IMR-90 (cell line): ENCODE measurements around the gene DTD1. TPM values are rescaled to one million over a fixed set of nuclear protein-coding genes. Genes with fewer than 3 reads are reported as not detected.

Source experiments
- ATAC-seq: fragments of 200-7000 bp; cut with Tn5 transposase; 2 replicates; pipeline ENCODE4 v1.9.1; 2020; ENCODE audit warnings: low read depth, mild to moderate bottlenecking, moderate library complexity
- BruUV-seq: library from RNA; stranded (reverse); fragments of 400-500 nt; replicated peaks from 2 replicates; lab custom pipeline; 2021; lab: Mats Ljungman, UMichigan
- CTCF ChIA-PET: fragments of 300-600 bp; formaldehyde crosslinking; extraction: SDS; loops from one replicate; lab custom pipeline; 2021; ENCODE audit warnings: antibody characterized with exemption; lab: Yijun Ruan, JAX
- POLR2A ChIA-PET: fragments of 300-600 bp; sonication (Branson Sonifier 250); formaldehyde crosslinking; loops from one replicate; lab custom pipeline; 2022; ENCODE audit warnings: antibody characterized with exemption; ENCODE audit not compliant: unreplicated experiment; lab: Charles Lee
- DNase-seq: peaks from one replicate; pipeline ENCODE4 v3.0.0; 2013
- H2AFZ ChIP-seq: replicated peaks from 2 replicates; pipeline ENCODE3; 2013; ENCODE audit warnings: low read length, mild to moderate bottlenecking; ENCODE audit not compliant: poor library complexity
- H2AK5ac ChIP-seq: 2 replicates; pipeline ENCODE4 v1.6.1; 2013; ENCODE audit warnings: low read depth, low read length, inconsistent platforms
- H2AK9ac ChIP-seq: replicated peaks from 2 replicates; pipeline ENCODE3; 2013; ENCODE audit warnings: mild to moderate bottlenecking, low read depth, low read length, moderate library complexity; ENCODE audit not compliant: poor library complexity
- H2BK120ac ChIP-seq: 2 replicates; pipeline ENCODE4 v1.6.1; 2013; ENCODE audit warnings: low read depth, low read length, inconsistent platforms
- H2BK15ac ChIP-seq: 3 replicates; pipeline ENCODE4 v1.6.1; 2013; ENCODE audit warnings: low read depth, low read length, inconsistent platforms
- H2BK20ac ChIP-seq: 2 replicates; pipeline ENCODE4 v1.6.1; 2013; ENCODE audit warnings: low read depth, mild to moderate bottlenecking, inconsistent platforms, low read length, moderate library complexity
- H2BK5ac ChIP-seq: 2 replicates; pipeline ENCODE4 v1.6.1; 2013; ENCODE audit warnings: mild to moderate bottlenecking, low read depth, low read length, inconsistent platforms; ENCODE audit not compliant: poor library complexity, severe bottlenecking
- H3K14ac ChIP-seq: replicated peaks from 2 replicates; pipeline ENCODE4 v1.6.1; 2013; ENCODE audit warnings: low read depth, low read length, inconsistent platforms
- H3K18ac ChIP-seq: 2 replicates; pipeline ENCODE4 v1.6.1; 2013; ENCODE audit warnings: low read depth, low read length, control low read depth
- H3K23ac ChIP-seq: 2 replicates; pipeline ENCODE4 v1.6.1; 2013; ENCODE audit warnings: low read depth, low read length, inconsistent platforms
- H3K27ac ChIP-seq: 2 replicates; pipeline ENCODE4 v1.5.1; 2013; ENCODE audit warnings: mild to moderate bottlenecking, control low read depth, low read length; ENCODE audit not compliant: insufficient read depth
- H3K27me3 ChIP-seq: 2 replicates; pipeline ENCODE4 v1.6.1; 2013; ENCODE audit warnings: low read length; ENCODE audit not compliant: control insufficient read depth, insufficient read depth
- H3K36me3 ChIP-seq: 2 replicates; pipeline ENCODE4 v1.6.1; 2013; ENCODE audit warnings: low read length, mixed read lengths; ENCODE audit not compliant: control insufficient read depth, insufficient read depth
- H3K4ac ChIP-seq: 2 replicates; pipeline ENCODE4 v1.6.1; 2013; ENCODE audit warnings: low read depth, low read length, inconsistent platforms
- H3K4me1 ChIP-seq: 2 replicates; pipeline ENCODE4 v1.6.1; 2013; ENCODE audit warnings: low read length, mixed read lengths; ENCODE audit not compliant: control insufficient read depth, insufficient read depth
- H3K4me2 ChIP-seq: 2 replicates; pipeline ENCODE4 v1.6.1; 2013; ENCODE audit warnings: low read depth, mild to moderate bottlenecking, control low read depth, low read length, moderate library complexity
- H3K4me3 ChIP-seq: 2 replicates; pipeline ENCODE4 v1.5.1; 2013; ENCODE audit warnings: low read depth, mild to moderate bottlenecking, control low read depth, low read length, moderate library complexity; ENCODE audit not compliant: insufficient read depth
- H3K56ac ChIP-seq: 2 replicates; pipeline ENCODE4 v1.6.1; 2013; ENCODE audit warnings: low read length, inconsistent platforms; ENCODE audit not compliant: insufficient read depth; ENCODE audit errors: extremely low read depth
- H3K79me1 ChIP-seq, 2 experiments: 2 replicates each; pipeline ENCODE4 v1.6.1; 2013; ENCODE audit warnings: low read length in 2 of 2, inconsistent platforms in 1 of 2, low read depth in 1 of 2
- H3K9ac ChIP-seq: 2 replicates; pipeline ENCODE4 v1.6.1; 2013; ENCODE audit warnings: low read depth, low read length, control low read depth
- H3K9me1 ChIP-seq: 2 replicates; pipeline ENCODE4 v1.6.1; 2013; ENCODE audit warnings: low read length, inconsistent platforms; ENCODE audit not compliant: insufficient read depth
- H3K9me3 ChIP-seq: 2 replicates; pipeline ENCODE4 v1.6.1; 2013; ENCODE audit warnings: low read length; ENCODE audit not compliant: control insufficient read depth, insufficient read depth
- H4K20me1 ChIP-seq: 2 replicates; pipeline ENCODE4 v1.6.1; 2013; ENCODE audit warnings: low read length, inconsistent platforms; ENCODE audit not compliant: insufficient read depth
- H4K5ac ChIP-seq: 2 replicates; pipeline ENCODE4 v1.6.1; 2013; ENCODE audit warnings: mild to moderate bottlenecking, low read depth, low read length, control low read depth
- H4K8ac ChIP-seq, 2 experiments: 2 replicates each; pipeline ENCODE4 v1.6.1; 2013; ENCODE audit warnings: low read depth in 2 of 2, low read length in 2 of 2, control low read depth in 1 of 2, inconsistent platforms in 1 of 2
- H4K91ac ChIP-seq: 2 replicates; pipeline ENCODE4 v1.6.1; 2013; ENCODE audit warnings: low read depth, low read length, inconsistent platforms; ENCODE audit not compliant: insufficient read depth
- CEBPB ChIP-seq: IDR thresholded peaks from 2 replicates; pipeline ENCODE4 v1.6.1; 2012; ENCODE audit warnings: low read depth, low read length, improper control_type of control experiment
- CHD1 ChIP-seq: IDR thresholded peaks from 2 replicates; pipeline ENCODE4 v1.6.1; 2012; ENCODE audit warnings: low read depth, low read length, improper control_type of control experiment
- CTCF ChIP-seq: conservative IDR thresholded peaks from 2 replicates; pipeline ENCODE4 v1.5.1; 2012; ENCODE audit warnings: mild to moderate bottlenecking, low read depth, low read length, improper control_type of control experiment
- MAZ ChIP-seq: IDR thresholded peaks from 2 replicates; pipeline ENCODE4 v1.6.1; 2012; ENCODE audit warnings: low read depth, mild to moderate bottlenecking, low read length, improper control_type of control experiment, moderate library complexity, borderline replicate concordance
- MXI1 ChIP-seq: IDR thresholded peaks from 2 replicates; pipeline ENCODE4 v1.6.1; 2012; ENCODE audit warnings: low read depth, mild to moderate bottlenecking, low read length, moderate library complexity, borderline replicate concordance
- NFE2L2 ChIP-seq: fragments of 150-350 bp; IDR thresholded peaks from 2 replicates; pipeline ENCODE4 v1.6.1; 2016; ENCODE audit warnings: low read depth, mild to moderate bottlenecking, low read length
- RCOR1 ChIP-seq: IDR thresholded peaks from 2 replicates; pipeline ENCODE4 v1.6.1; 2012; ENCODE audit warnings: mild to moderate bottlenecking, low read length, improper control_type of control experiment; ENCODE audit not compliant: insufficient replicate concordance
- USF2 ChIP-seq: fragments of 150-350 bp; IDR thresholded peaks from 2 replicates; pipeline ENCODE4 v1.6.1; 2017; ENCODE audit warnings: mild to moderate bottlenecking, antibody characterized with exemption, low read length, low read depth
- WGBS, 2 experiments: methylation state at CpG; one replicate each; pipeline versions ENCODE4 v1.1.5 to v1.1.7; 2013; ENCODE audit warnings: missing lambda C conversion rate in 2 of 2; ENCODE audit not compliant: insufficient read length in 1 of 2; ENCODE audit errors: extremely low coverage in 2 of 2; 5-methylcytosine and 5-hydroxymethylcytosine counted together
- dilution Hi-C: fragments of 300-500 bp; cut with HindIII; formaldehyde crosslinking; loops from one replicate; pipeline ENCODE4 v1.14.3; 2018; ENCODE audit warnings: low sequenced_read_pairs; ENCODE audit not compliant: unreplicated experiment
- in situ Hi-C: fragments of 300-500 bp; cut with MboI; formaldehyde crosslinking; loops from 3 replicates; pipeline ENCODE4 v1.14.3; 2019; ENCODE audit warnings: low sequenced_read_pairs, inconsistent platforms, mixed read lengths
- intact Hi-C: fragments of 100-400 bp; cut with micrococcal nuclease; formaldehyde crosslinking; loops from 2 replicates; pipeline ENCODE4 v1.10.0; 2022
- polyA plus RNA-seq, 3 experiments: library from polyadenylated mRNA; depleted of rRNA; stranded (reverse); fragments of >200 nt; gene quantifications; 2 replicates each; pipeline ENCODE4 v1.2.3, GENCODE V29; 2012; ENCODE audit warnings: low replicate concordance in 1 of 3
- total RNA-seq: library from RNA; depleted of rRNA; stranded (reverse); fragments of >200 nt; gene quantifications from 2 replicates; pipeline ENCODE4 v1.2.3, GENCODE V29; 2012

Gene DTD1
- total and polyA plus RNA-seq, 2 of the 4 experiments (the other 2 are of a cell fraction): 73.1 to 101 TPM

GRCh38 chr20:18567739-18568091 lies 20.1 kb upstream of the DTD1 start:
- H4K91ac ChIP-seq: peak overlapping the region; percentile 90; the same call in 1 of the 2 replicates
- peaks cover 9% of the 10 kb centered on the region for H3K9me1 ChIP-seq
- H2AK5ac ChIP-seq: no peak overlapping the region
- no peak overlapping the region; the same call in 1 of the 2 replicates for H3K4ac ChIP-seq
- H3K27ac ChIP-seq: peak overlapping the region; percentile 99
- H3K36me3 ChIP-seq: peaks cover 8% of the 10 kb centered on the region
- ChIA-PET POLR2A (no interaction called here), CTCF (no interaction called here)
- dilution Hi-C loops (no loop called here), intact Hi-C loops (no loop called here), in situ Hi-C loops (no loop called here)
- TF ChIP-seq CTCF (no peak), MXI1 (no peak), MAZ (no peak), NFE2L2 (no peak), CHD1 (no peak), RCOR1 (no peak), USF2 (no peak), CEBPB (no peak)
- H2AFZ ChIP-seq: no peak overlapping the region
- H2BK15ac ChIP-seq: no peak overlapping the region
- peaks cover 10 to 33% of the 10 kb centered on the region in 2 experiments for H3K79me1 ChIP-seq
- peak overlapping the region; percentile 95; the same call in 1 of the 2 replicates for H3K18ac ChIP-seq
- peak overlapping the region; percentile 97 for H3K4me3 ChIP-seq
- no peaks in the 10 kb centered on the region for H4K20me1 ChIP-seq
- peak overlapping the region; percentile 100 for H3K9ac ChIP-seq
- H2BK120ac ChIP-seq: no peak overlapping the region
- H3K27me3 ChIP-seq: no peaks in the 10 kb centered on the region
- peak overlapping the region; percentile 99; the same call in 1 of the 2 replicates for H4K5ac ChIP-seq
- H3K4me1 ChIP-seq: peaks cover 2% of the 10 kb centered on the region; the same call in 1 of the 2 replicates
- H3K4me2 ChIP-seq: peak overlapping the region; percentile 76
- no peak overlapping the region for H2AK9ac ChIP-seq
- H4K8ac ChIP-seq: peak overlapping the region; percentile 97 to 98
- DNase-seq (no peak), ATAC-seq (peak; percentile 38)
- H2BK20ac ChIP-seq: no peak overlapping the region
- WGBS, 2 experiments: no CpG with 5 or more reads among the region's 6 CpGs
- no peaks in the 10 kb centered on the region for H3K9me3 ChIP-seq
- H3K56ac ChIP-seq: peak overlapping the region; percentile 90
- TSS peak; percentile 86 for BruUV-seq
- H3K23ac ChIP-seq: peak overlapping the region; percentile 96; the same call in 1 of the 2 replicates
- peak overlapping the region; percentile 93 for H2BK5ac ChIP-seq
- peak overlapping the region; percentile 97 for H3K14ac ChIP-seq
